K562 (cell line): ENCODE data around the gene KCNN3.

Experiments
- BHLHE40 ChIP-seq: IDR thresholded peaks from 2 replicates; pipeline ENCODE4 v1.6.1; 2011; ENCODE audit warnings: low read length, improper control_type of control experiment
- EZH2 ChIP-seq: IDR thresholded peaks from 2 replicates; pipeline ENCODE4 v1.6.1; 2012; ENCODE audit warnings: low read depth, mild to moderate bottlenecking, inconsistent platforms, low read length, borderline replicate concordance
- GTF2F1 ChIP-seq: IDR thresholded peaks from 2 replicates; pipeline ENCODE4 v1.6.1; 2011; ENCODE audit warnings: low read depth, low read length, improper control_type of control experiment
- MCM7 ChIP-seq, 2 experiments: fragments of 450-650 bp; IDR thresholded peaks; 2 replicates each; pipeline ENCODE4 v1.6.1; 2016 to 2018
- POLR2A ChIP-seq: fragments of 450-650 bp; conservative IDR thresholded peaks from 2 replicates; pipeline ENCODE4 v1.6.1; 2016
- SRSF1 ChIP-seq: fragments of 200-400 bp; formaldehyde crosslinking; IDR thresholded peaks from 2 replicates; pipeline ENCODE4 v1.6.1; 2017; ENCODE audit warnings: mild to moderate bottlenecking, low read depth, low read length, moderate library complexity
- TARDBP ChIP-seq: fragments of 450-650 bp; IDR thresholded peaks from 2 replicates; pipeline ENCODE4 v1.6.1; 2016
- XRCC5 ChIP-seq: fragments of 200-400 bp; formaldehyde crosslinking; IDR thresholded peaks from 2 replicates; pipeline ENCODE4 v1.6.1; 2017; ENCODE audit warnings: low read depth, mild to moderate bottlenecking, low read length
- TF ChIP-seq, protein P1 (sequence below), 3 experiments: IDR thresholded peaks in 2 of 3; conservative IDR thresholded peaks in 1 of 3; 2 replicates each; pipeline ENCODE4 v1.5.1; 2011 to 2012; ENCODE audit warnings: low read length in 3 of 3, mild to moderate bottlenecking in 3 of 3, control low read depth in 2 of 3, improper control_type of control experiment in 1 of 3, inconsistent platforms in 1 of 3, low read depth in 1 of 3, mixed read lengths in 1 of 3, moderate library complexity in 1 of 3; ENCODE audit not compliant: insufficient read depth in 2 of 3

DNA sequence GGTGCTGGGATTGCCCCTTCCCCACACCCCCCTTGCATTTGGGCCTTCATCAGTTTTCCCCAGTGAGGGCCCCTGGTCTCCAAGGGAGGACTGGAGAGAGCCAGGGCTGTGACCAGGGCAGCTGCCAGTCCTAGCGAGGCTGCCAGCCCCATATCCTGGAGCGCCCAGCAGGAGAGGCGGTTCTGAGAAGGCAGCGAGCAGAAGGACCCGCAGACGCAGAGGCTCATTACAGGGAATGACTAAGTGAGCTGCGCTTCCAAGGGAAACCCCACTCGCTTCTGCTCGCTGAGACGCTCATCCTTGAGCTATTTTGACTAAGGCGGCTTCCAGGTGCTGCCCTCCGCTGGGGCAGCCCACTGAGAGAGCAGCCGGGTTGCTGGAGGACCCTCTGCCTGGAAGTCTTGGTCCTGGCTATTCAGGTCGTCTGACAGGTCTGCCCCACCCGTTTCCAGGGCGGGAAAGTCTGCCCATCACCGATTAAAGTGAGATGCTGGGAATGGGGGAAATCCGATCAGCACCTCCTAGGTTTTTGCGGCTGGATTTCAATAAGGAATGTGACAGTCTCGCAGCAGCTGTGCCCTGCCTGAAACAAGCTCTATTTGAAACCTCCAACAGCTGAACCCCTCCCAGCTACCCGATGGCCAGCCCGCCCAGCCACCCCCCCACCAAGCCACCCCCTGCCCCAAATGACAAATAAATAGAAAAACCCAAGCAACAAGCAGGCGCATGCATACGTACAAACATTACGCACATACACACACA lies 2.8 kb downstream of the KCNN3 start:
- TF ChIP-seq, protein P1, sequence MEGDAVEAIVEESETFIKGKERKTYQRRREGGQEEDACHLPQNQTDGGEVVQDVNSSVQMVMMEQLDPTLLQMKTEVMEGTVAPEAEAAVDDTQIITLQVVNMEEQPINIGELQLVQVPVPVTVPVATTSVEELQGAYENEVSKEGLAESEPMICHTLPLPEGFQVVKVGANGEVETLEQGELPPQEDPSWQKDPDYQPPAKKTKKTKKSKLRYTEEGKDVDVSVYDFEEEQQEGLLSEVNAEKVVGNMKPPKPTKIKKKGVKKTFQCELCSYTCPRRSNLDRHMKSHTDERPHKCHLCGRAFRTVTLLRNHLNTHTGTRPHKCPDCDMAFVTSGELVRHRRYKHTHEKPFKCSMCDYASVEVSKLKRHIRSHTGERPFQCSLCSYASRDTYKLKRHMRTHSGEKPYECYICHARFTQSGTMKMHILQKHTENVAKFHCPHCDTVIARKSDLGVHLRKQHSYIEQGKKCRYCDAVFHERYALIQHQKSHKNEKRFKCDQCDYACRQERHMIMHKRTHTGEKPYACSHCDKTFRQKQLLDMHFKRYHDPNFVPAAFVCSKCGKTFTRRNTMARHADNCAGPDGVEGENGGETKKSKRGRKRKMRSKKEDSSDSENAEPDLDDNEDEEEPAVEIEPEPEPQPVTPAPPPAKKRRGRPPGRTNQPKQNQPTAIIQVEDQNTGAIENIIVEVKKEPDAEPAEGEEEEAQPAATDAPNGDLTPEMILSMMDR (IDR thresholded peaks at IDR 0.05 in 2 of 3, conservative IDR thresholded peaks at IDR 0.05 in 1 of 3; ENCODE audit: insufficient read depth in 2 of 3, low read depth in 1 of 3, low read length in 3 of 3), result no peak
- TF ChIP-seq GTF2F1, result no peak
- no peak for TF ChIP-seq XRCC5
- TF ChIP-seq BHLHE40, result no peak
- TF ChIP-seq POLR2A, result no peak
- TF ChIP-seq TARDBP, result no peak
- no peak for TF ChIP-seq MCM7 (IDR thresholded peaks at IDR 0.05)
- TF ChIP-seq SRSF1, result no peak
- TF ChIP-seq EZH2, result no peak
